OCI-LY3 (cell line): ENCODE data around the gene NOP56.

ENCODE experiments used
- CTCF ChIP-seq: fragments of 200-600, 300-600 bp; sonication (generic); IDR thresholded peaks from 2 replicates; pipeline ENCODE4 v1.5.1; 2014; ENCODE audit warnings: antibody characterized with exemption, low read length, low read depth
- EZH2phosphoT487 ChIP-seq: fragments of 200-600 bp; shearing (Covaris generic); IDR thresholded peaks from 2 replicates; pipeline ENCODE4 v1.6.1; 2018; ENCODE audit warnings: antibody characterized with exemption, mixed run types, low read depth

DNA sequence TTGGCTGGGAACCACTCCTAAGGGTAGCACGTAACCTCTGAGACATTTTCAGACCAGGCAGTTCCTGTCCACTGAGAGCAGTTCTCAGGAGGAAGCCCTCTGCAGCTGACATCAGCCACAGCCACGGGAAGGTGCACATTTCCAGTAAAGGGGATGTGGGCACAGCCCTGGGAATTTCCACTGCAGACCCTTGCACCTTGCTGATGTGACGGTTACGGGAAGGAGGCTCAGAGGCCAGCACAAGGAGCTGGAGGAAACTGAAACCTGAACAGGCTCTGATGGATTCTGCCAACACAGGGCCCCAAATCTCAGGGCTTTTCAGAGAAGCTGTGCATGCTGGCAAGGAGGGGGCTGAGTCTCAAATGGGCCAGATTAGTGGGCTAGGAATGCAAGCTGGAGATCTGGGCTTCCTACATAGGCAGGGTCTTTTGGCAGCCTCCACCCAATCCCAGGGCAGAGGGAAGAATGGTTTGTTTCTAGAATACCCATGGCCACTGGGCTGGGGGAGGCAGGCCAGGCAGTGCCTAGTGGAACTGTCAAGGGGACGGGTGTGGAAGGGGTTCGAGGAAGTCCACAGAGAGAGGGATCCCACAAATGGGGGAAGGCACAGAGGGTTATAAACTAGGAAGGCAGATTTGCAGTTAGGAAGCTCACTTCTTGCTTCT, 54.4 kb downstream of the NOP56 start:
- TF ChIP-seq CTCF (no peak), EZH2phosphoT487 (no peak)
